Keratinocyte (primary cell): ENCODE measurements around the gene NCL. TPM values are rescaled to one million over a fixed set of nuclear protein-coding genes. Genes with fewer than 3 reads are reported as not detected.

Experiments used
- DNase-seq: peaks from one replicate; pipeline ENCODE4 v3.0.0-alpha.2; 2011; ENCODE audit warnings: low read depth, missing footprints, low spot score
- FAIRE-seq: peaks from 2 replicates; lab custom pipeline; 2011; peaks lifted over from hg19 to GRCh38; lab: Jason Lieb, UNC
- H2AFZ ChIP-seq: 2 replicates; pipeline ENCODE4 v1.6.0; 2012; ENCODE audit warnings: low read length, control low read depth, inconsistent platforms; ENCODE audit not compliant: control insufficient read depth
- H3K27ac ChIP-seq: 2 replicates; pipeline ENCODE4 v1.5.1; 2011; ENCODE audit warnings: low read length; ENCODE audit not compliant: control insufficient read depth, insufficient read depth
- H3K27me3 ChIP-seq: 3 replicates; pipeline ENCODE4 v1.6.0; 2011; ENCODE audit warnings: low read length; ENCODE audit not compliant: control insufficient read depth, insufficient read depth; ENCODE audit errors: extremely low read depth
- H3K36me3 ChIP-seq, 2 experiments: 2 replicates in 1 of 2; 3 replicates in 1 of 2; pipeline ENCODE4 v1.5.1; 2011; ENCODE audit warnings: low read length in 2 of 2, mild to moderate bottlenecking in 1 of 2; ENCODE audit not compliant: control insufficient read depth in 2 of 2, insufficient read depth in 2 of 2; ENCODE audit errors: extremely low read depth in 1 of 2
- H3K4me1 ChIP-seq: 3 replicates; pipeline ENCODE4 v1.5.1; 2011; ENCODE audit warnings: low read length; ENCODE audit not compliant: control insufficient read depth, insufficient read depth; ENCODE audit errors: extremely low read depth
- H3K4me2 ChIP-seq: 3 replicates; pipeline ENCODE4 v1.6.0; 2011; ENCODE audit warnings: low read depth, low read length; ENCODE audit not compliant: control insufficient read depth, insufficient read depth; ENCODE audit errors: extremely low read depth
- H3K4me3 ChIP-seq, 3 experiments: fragments of 200-600 bp in 1 of 3; sonication (generic) in 1 of 3; 2 replicates in 2 of 3; 3 replicates in 1 of 3; pipeline ENCODE4 v1.5.1; 2011 to 2016; ENCODE audit warnings: low read length in 3 of 3, mild to moderate bottlenecking in 3 of 3, control low read depth in 2 of 3, inconsistent platforms in 1 of 3, low read depth in 1 of 3, mixed read lengths in 1 of 3, mixed run types in 1 of 3, moderate library complexity in 1 of 3; ENCODE audit not compliant: control insufficient read depth in 2 of 3, insufficient read depth in 2 of 3; ENCODE audit errors: extremely low read depth in 1 of 3
- H3K79me2 ChIP-seq: 2 replicates; pipeline ENCODE4 v1.6.0; 2012; ENCODE audit warnings: low read length; ENCODE audit not compliant: control insufficient read depth, insufficient read depth
- H3K9ac ChIP-seq: 3 replicates; pipeline ENCODE4 v1.6.0; 2011; ENCODE audit warnings: low read length; ENCODE audit not compliant: control insufficient read depth, insufficient read depth; ENCODE audit errors: extremely low read depth
- H3K9me1 ChIP-seq: 3 replicates; pipeline ENCODE4 v1.6.0; 2011; ENCODE audit warnings: low read length; ENCODE audit not compliant: control insufficient read depth, insufficient read depth; ENCODE audit errors: extremely low read depth
- H3K9me3 ChIP-seq: 2 replicates; pipeline ENCODE4 v1.5.1; 2012; ENCODE audit warnings: low read depth, low read length; ENCODE audit not compliant: control insufficient read depth
- H4K20me1 ChIP-seq: 3 replicates; pipeline ENCODE4 v1.6.0; 2011; ENCODE audit warnings: low read length; ENCODE audit not compliant: control insufficient read depth, insufficient read depth; ENCODE audit errors: extremely low read depth
- EZH2 ChIP-seq: IDR thresholded peaks from one replicate; pipeline ENCODE4 v1.6.1; 2012; ENCODE audit warnings: inconsistent platforms, mild to moderate bottlenecking, low read length, moderate library complexity
- dilution Hi-C: fragments of 300-500 bp; cut with MboI; formaldehyde crosslinking; loops from one replicate; pipeline ENCODE4 v1.7.0; 2020; ENCODE audit warnings: low sequenced_read_pairs; ENCODE audit not compliant: extremely low pct_ligation_motif_present
- polyA plus RNA-seq, 5 experiments: library from polyadenylated mRNA; depleted of rRNA in 3 of 5; stranded (reverse) in 3 of 5; stranded (forward) in 1 of 5; unstranded in 1 of 5; fragments of >200 nt; gene quantifications; 1 replicate in 1 of 5; 2 replicates in 3 of 5; 3 replicates in 1 of 5; pipeline versions ENCODE4 v1.2.1 to v1.2.3, GENCODE V29; 2011 to 2012; ENCODE audit warnings: missing spikeins in 2 of 5, low read depth in 1 of 5, low replicate concordance in 1 of 5
- TF ChIP-seq, protein P1 (sequence below), 3 experiments: IDR thresholded peaks in 1 of 3; conservative IDR thresholded peaks in 1 of 3; optimal IDR thresholded peaks in 1 of 3; 2 replicates in 2 of 3; 3 replicates in 1 of 3; pipeline versions ENCODE3 to v1.5.1; 2011; ENCODE audit warnings: low read length in 3 of 3, mild to moderate bottlenecking in 3 of 3, moderate library complexity in 2 of 3, control low read depth in 1 of 3, inconsistent platforms in 1 of 3; ENCODE audit not compliant: insufficient read depth in 2 of 3; ENCODE audit errors: extremely low read depth in 1 of 3

Gene NCL
- polyA plus RNA-seq, 1 donor (not counting 4 experiments of a cell fraction or from before 2014, with no cell fraction given) = 247 TPM

DNA sequence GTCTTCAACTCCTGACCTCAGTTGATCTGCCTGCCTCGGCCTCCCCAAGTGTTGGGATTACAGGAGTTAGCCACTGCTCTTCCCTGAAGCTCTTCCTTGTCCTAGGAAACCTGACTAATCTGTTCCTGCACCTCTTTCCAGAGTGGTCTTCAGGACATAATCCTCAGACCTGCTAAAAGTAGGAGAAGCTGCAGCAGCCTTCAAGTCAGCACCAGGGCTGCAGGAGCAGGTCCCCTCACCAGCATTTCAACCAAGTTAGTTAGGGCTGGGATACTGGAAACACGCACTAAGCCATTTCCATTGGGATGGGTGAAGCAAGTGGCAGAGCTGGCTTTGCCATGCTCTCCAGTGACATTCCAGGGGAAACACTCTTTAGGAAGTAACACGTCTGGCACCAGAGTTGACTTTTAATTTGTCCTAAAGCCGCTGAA is 9.9 kb downstream of the NCL start:
- no peak overlapping the region for H3K4me2 ChIP-seq
- H3K27me3 ChIP-seq = no peaks in the 10 kb centered on the region
- peaks cover 14% of the 10 kb centered on the region for H3K79me2 ChIP-seq
- H3K27ac ChIP-seq = no peak overlapping the region
- H3K36me3 ChIP-seq = peaks cover 56 to 58% of the 10 kb centered on the region in 2 experiments
- DNase-seq (no peak), FAIRE-seq (no peak)
- no peaks in the 10 kb centered on the region for H3K9me3 ChIP-seq
- H4K20me1 ChIP-seq = peaks cover 14% of the 10 kb centered on the region
- no peaks in the 10 kb centered on the region for H3K4me1 ChIP-seq
- dilution Hi-C loops = no loop called here
- H3K9me1 ChIP-seq = no peaks in the 10 kb centered on the region
- H3K4me3 ChIP-seq = no peak overlapping the region
- no peak overlapping the region for H2AFZ ChIP-seq
- TF ChIP-seq, protein P1, sequence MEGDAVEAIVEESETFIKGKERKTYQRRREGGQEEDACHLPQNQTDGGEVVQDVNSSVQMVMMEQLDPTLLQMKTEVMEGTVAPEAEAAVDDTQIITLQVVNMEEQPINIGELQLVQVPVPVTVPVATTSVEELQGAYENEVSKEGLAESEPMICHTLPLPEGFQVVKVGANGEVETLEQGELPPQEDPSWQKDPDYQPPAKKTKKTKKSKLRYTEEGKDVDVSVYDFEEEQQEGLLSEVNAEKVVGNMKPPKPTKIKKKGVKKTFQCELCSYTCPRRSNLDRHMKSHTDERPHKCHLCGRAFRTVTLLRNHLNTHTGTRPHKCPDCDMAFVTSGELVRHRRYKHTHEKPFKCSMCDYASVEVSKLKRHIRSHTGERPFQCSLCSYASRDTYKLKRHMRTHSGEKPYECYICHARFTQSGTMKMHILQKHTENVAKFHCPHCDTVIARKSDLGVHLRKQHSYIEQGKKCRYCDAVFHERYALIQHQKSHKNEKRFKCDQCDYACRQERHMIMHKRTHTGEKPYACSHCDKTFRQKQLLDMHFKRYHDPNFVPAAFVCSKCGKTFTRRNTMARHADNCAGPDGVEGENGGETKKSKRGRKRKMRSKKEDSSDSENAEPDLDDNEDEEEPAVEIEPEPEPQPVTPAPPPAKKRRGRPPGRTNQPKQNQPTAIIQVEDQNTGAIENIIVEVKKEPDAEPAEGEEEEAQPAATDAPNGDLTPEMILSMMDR (optimal IDR thresholded peaks at IDR 0.05 in 1 of 3, IDR thresholded peaks at IDR 0.05 in 1 of 3, conservative IDR thresholded peaks at IDR 0.05 in 1 of 3; ENCODE audit: extremely low read depth in 1 of 3, insufficient read depth in 2 of 3, low read length in 3 of 3) = no peak
- TF ChIP-seq EZH2 = no peak
- no peak overlapping the region for H3K9ac ChIP-seq

DNA sequence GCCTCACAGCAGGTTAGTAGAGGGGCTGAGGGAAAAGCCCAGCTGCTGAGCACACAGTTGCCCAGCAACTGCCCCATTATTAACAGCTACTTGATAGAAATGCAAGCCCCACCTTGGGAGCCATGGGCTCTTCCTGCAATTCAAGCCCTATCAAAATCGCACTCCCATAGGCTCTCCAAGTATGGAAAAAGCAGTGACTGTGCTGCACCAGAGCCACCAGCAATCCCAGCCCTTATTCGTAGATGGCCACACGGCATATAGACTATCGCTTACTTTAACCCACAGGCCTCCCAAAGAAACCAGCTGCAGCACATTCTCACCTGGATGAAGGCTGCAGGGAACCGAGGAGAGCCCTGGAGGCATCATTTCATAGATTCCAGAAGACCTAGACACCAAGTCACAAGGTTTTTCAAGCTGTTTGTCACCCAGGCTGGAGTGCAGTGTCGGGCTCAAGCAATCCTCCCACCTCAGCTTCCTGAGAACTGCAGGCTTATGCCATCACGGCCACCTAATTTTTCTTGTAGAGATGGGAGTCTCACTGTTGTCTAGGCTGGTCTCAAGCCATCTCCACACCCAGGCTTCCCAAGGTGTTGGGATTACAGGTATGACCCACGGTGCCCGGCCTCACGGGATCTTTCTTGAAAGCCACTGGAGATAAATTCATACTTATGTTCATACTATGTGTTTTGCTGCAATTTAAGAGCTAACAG is 11.3 kb downstream of the NCL start:
- FAIRE-seq = no peak
- no peaks in the 10 kb centered on the region for H3K4me1 ChIP-seq
- dilution Hi-C loops = no loop called here
- no peaks in the 10 kb centered on the region for H3K27me3 ChIP-seq
- peaks cover 3% of the 10 kb centered on the region for H3K79me2 ChIP-seq
- TF ChIP-seq, protein P1 (optimal IDR thresholded peaks at IDR 0.05 in 1 of 3, IDR thresholded peaks at IDR 0.05 in 1 of 3, conservative IDR thresholded peaks at IDR 0.05 in 1 of 3; ENCODE audit: extremely low read depth in 1 of 3, insufficient read depth in 2 of 3, low read length in 3 of 3) = no peak
- no peak for TF ChIP-seq EZH2
- no peaks in the 10 kb centered on the region for H3K9me1 ChIP-seq
- no peak overlapping the region for H3K4me3 ChIP-seq
- no peak for DNase-seq
- H3K9me3 ChIP-seq = no peaks in the 10 kb centered on the region
- peak overlapping the region; percentile 6 for H3K27ac ChIP-seq
- H2AFZ ChIP-seq = no peak overlapping the region
- H4K20me1 ChIP-seq = peaks cover 8% of the 10 kb centered on the region
- H3K36me3 ChIP-seq = peaks cover 42 to 44% of the 10 kb centered on the region in 2 experiments
- no peak overlapping the region for H3K9ac ChIP-seq
- H3K4me2 ChIP-seq = no peak overlapping the region
